ENCODE results near the gene ABCA4. TPM values are rescaled to one million over a fixed set of nuclear protein-coding genes. Genes with fewer than 3 reads are reported as not detected.
A peak's percentile ranks its signal among the peaks of the same experiment; 100 is the strongest.
"Not testable (repeated sequence)": the region's sequence is repeated elsewhere in the genome, so short reads cannot be mapped to it uniquely, and the experiment has no call there.

ABCA4 gene
- total RNA-seq = 0.53 and 1.0 TPM in 2 replicates
- 1.4 and 2.1 TPM in 2 replicates for polyA plus RNA-seq

DNA sequence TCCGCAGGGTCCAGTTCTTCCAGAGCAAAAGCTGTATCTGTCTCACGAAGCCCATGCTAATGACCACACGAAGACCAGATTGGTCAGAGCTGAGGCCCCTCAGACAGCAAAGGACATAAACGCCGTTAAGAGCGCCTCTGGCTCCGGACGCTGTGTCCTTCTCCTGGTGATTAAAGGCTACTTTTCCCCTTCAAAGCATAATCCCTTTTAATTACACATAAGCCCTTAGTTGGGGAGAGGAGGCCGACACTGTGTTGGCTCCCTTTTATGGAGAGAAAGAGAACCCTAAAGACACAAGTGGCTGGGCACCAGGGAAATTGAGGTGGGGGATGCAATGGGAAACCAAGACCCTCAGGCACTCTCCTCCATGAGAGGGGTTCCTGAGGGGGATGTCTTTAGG lies at the start of gene ABCA4:
Gene ABCA4, minus strand, starts transcription at position 158 of the 400 bp plus-strand sequence. Its CDS starts 103 bp downstream, at position 55.
- Histone ChIP-seq H2AFZ (peak within 1 kb of the TSS; percentile 32), H3K4me1 (ENCODE audit: insufficient read depth) (peaks cover 39% of the 10 kb centered on the region), H3K4me2 (no peak within 1 kb of the TSS), H3K36me3 (replicated peaks; ENCODE audit: insufficient read depth, low read depth) (no peaks in the 10 kb centered on the region), H4K20me1 (ENCODE audit: insufficient read depth, poor library complexity, severe bottlenecking) (no peaks in the 10 kb centered on the region), H3K4me3 (no peak within 1 kb of the TSS), H3K9me3 (ENCODE audit: low read depth) (no peaks in the 10 kb centered on the region), H3K79me2 (no peaks in the 10 kb centered on the region), H3K27me3 (no peaks in the 10 kb centered on the region), H3K27ac (peak within 1 kb of the TSS; percentile 43), H3K9me2 (replicated peaks; ENCODE audit: insufficient read depth) (no peaks in the 10 kb centered on the region)
- DNase-seq (ENCODE audit: low spot score) = no peak
- WGBS (ENCODE audit: low lambda C conversion rate, missing lambda C conversion rate) = 57% methylated on average over 9 of the region's 9 CpGs
- TF ChIP-seq EZH2phosphoT487 (IDR thresholded peaks at IDR 0.05; ENCODE audit: low read depth, severe bottlenecking, unreplicated experiment) = no peak
- no peak for TF ChIP-seq EZH2 (IDR thresholded peaks at IDR 0.05; ENCODE audit: borderline replicate concordance)
- TF ChIP-seq, protein P1, sequence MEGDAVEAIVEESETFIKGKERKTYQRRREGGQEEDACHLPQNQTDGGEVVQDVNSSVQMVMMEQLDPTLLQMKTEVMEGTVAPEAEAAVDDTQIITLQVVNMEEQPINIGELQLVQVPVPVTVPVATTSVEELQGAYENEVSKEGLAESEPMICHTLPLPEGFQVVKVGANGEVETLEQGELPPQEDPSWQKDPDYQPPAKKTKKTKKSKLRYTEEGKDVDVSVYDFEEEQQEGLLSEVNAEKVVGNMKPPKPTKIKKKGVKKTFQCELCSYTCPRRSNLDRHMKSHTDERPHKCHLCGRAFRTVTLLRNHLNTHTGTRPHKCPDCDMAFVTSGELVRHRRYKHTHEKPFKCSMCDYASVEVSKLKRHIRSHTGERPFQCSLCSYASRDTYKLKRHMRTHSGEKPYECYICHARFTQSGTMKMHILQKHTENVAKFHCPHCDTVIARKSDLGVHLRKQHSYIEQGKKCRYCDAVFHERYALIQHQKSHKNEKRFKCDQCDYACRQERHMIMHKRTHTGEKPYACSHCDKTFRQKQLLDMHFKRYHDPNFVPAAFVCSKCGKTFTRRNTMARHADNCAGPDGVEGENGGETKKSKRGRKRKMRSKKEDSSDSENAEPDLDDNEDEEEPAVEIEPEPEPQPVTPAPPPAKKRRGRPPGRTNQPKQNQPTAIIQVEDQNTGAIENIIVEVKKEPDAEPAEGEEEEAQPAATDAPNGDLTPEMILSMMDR (IDR thresholded peaks at IDR 0.05; ENCODE audit: poor library complexity) = no peak

DNA sequence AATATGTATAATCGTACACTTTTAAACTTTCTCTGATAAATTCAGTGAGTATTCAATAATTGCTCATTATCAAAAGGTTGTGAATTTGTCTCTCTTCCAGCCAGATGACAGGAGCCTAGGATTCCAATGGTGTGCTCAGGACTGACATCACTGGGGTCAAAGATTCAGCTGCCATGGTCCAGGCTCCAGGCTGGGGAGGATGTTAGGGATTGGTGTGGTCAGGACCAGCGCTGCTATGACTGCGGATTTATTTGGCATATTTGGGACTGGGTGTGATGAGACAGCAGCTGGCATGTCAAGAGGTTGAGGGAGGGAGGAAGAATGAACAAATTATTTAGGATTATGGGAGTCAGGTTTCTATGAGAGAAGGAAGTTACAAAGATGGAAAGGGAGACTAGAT lies 48.2 kb upstream of the ABCA4 start:
- 96% methylated on average over 3 of the region's 3 CpGs for WGBS (ENCODE audit: low lambda C conversion rate, missing lambda C conversion rate)

DNA sequence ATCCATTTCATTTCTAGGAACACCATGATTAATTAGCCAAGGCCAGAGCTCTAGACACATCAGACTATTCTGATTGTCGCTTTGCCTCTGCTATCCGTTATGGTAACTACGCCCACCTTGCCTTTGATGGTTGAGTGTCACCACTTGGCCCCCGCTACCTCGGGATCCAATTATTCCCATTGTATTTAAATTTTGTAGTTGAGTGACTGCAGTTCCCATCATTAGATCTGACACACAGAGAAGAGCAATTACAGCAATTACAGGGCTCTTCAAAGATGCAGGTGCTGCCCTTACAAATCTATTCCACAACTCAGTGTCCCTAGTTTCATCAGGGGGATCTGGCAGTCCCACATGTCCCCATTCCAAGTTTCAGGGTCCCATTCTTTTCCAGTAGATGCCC lies 44.9 kb upstream of the ABCA4 start:
- Histone ChIP-seq H3K9me3 (ENCODE audit: low read depth) (no peaks in the 10 kb centered on the region), H3K27me3 (no peaks in the 10 kb centered on the region), H3K79me2 (no peaks in the 10 kb centered on the region), H3K4me2 (no peak overlapping the region), H4K20me1 (ENCODE audit: insufficient read depth, poor library complexity, severe bottlenecking) (no peaks in the 10 kb centered on the region), H2AFZ (no peak overlapping the region), H3K4me3 (no peak overlapping the region), H3K36me3 (replicated peaks; ENCODE audit: insufficient read depth, low read depth) (no peaks in the 10 kb centered on the region), H3K9me2 (replicated peaks; ENCODE audit: insufficient read depth) (no peaks in the 10 kb centered on the region), H3K4me1 (ENCODE audit: insufficient read depth) (no peaks in the 10 kb centered on the region), H3K27ac (no peak overlapping the region)
- TF ChIP-seq EZH2 (IDR thresholded peaks at IDR 0.05; ENCODE audit: borderline replicate concordance) (no peak), EZH2phosphoT487 (IDR thresholded peaks at IDR 0.05; ENCODE audit: low read depth, severe bottlenecking, unreplicated experiment) (no peak)
- TF ChIP-seq, protein P1 (IDR thresholded peaks at IDR 0.05; ENCODE audit: poor library complexity) = no peak
- DNase-seq (ENCODE audit: low spot score) = no peak
- WGBS (ENCODE audit: low lambda C conversion rate, missing lambda C conversion rate) = 92% methylated on average over 5 of the region's 5 CpGs

More for the DNA sequence above, 48.2 kb upstream of the ABCA4 start:
- Histone ChIP-seq H3K4me1 (ENCODE audit: insufficient read depth) (no peaks in the 10 kb centered on the region), H3K4me2 (no peak overlapping the region), H3K9me3 (ENCODE audit: low read depth) (no peaks in the 10 kb centered on the region), H3K27me3 (no peaks in the 10 kb centered on the region), H2AFZ (no peak overlapping the region), H3K27ac (no peak overlapping the region), H4K20me1 (ENCODE audit: insufficient read depth, poor library complexity, severe bottlenecking) (no peaks in the 10 kb centered on the region), H3K9me2 (replicated peaks; ENCODE audit: insufficient read depth) (no peaks in the 10 kb centered on the region), H3K79me2 (no peaks in the 10 kb centered on the region), H3K4me3 (no peak overlapping the region), H3K36me3 (replicated peaks; ENCODE audit: insufficient read depth, low read depth) (no peaks in the 10 kb centered on the region)
- TF ChIP-seq EZH2 (IDR thresholded peaks at IDR 0.05; ENCODE audit: borderline replicate concordance) (no peak), EZH2phosphoT487 (IDR thresholded peaks at IDR 0.05; ENCODE audit: low read depth, severe bottlenecking, unreplicated experiment) (no peak)
- TF ChIP-seq, protein P1 (IDR thresholded peaks at IDR 0.05; ENCODE audit: poor library complexity) = no peak
- no peak for DNase-seq (ENCODE audit: low spot score)

DNA sequence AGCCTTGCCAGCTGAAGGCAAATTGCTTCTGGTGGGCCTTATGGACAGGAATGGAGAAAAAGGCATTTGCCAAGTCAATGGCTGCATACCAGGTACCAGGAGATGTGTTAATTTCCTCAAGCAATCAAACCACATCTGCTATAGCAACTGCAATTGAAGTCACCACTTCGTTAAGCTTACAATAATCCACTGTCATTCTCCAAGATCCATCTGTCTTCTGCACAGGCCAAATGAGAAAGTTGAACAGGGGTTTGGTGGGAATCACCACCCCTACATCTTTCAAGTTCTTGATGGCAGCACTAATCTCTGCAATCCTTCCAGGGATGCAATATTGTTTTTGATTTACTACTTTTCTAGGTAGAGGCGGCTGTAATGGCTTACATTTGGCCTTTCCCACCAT lies 43.9 kb upstream of the ABCA4 start:
- not testable (repeated sequence) for H3K9me3 ChIP-seq (ENCODE audit: low read depth); H3K27ac ChIP-seq; H3K4me3 ChIP-seq; H3K79me2 ChIP-seq; H3K27me3 ChIP-seq; H3K9me2 ChIP-seq (replicated peaks; ENCODE audit: insufficient read depth); H3K4me1 ChIP-seq (ENCODE audit: insufficient read depth); H2AFZ ChIP-seq; H3K36me3 ChIP-seq (replicated peaks; ENCODE audit: insufficient read depth, low read depth); H4K20me1 ChIP-seq (ENCODE audit: insufficient read depth, poor library complexity, severe bottlenecking); DNase-seq (ENCODE audit: low spot score); H3K4me2 ChIP-seq
- WGBS (ENCODE audit: low lambda C conversion rate, missing lambda C conversion rate) = 91% methylated on average over 2 of the region's 2 CpGs

DNA sequence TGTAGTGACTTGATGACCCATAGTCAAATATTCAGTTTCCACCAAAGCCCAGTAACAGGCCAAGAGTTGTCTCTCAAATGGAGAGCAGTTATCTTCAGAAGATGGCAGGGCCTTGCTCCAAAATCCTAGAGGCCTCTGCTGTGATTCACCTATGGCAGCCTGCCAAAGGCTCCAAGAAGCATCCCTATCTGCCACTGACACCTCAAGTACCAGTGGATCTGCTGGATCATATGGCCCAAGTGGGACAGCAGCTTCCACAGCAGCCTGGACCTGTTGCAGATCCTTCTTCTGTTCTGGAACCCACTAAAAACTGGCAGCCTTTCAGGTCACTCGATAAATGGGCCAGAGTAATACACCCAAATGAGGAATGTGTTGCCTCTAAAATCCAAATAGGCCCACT lies 43.2 kb upstream of the ABCA4 start:
- H3K4me2 ChIP-seq; H3K9me3 ChIP-seq (ENCODE audit: low read depth); H3K4me3 ChIP-seq; DNase-seq (ENCODE audit: low spot score); H3K27me3 ChIP-seq; H3K27ac ChIP-seq; H3K9me2 ChIP-seq (replicated peaks; ENCODE audit: insufficient read depth); H2AFZ ChIP-seq; H3K36me3 ChIP-seq (replicated peaks; ENCODE audit: insufficient read depth, low read depth); H4K20me1 ChIP-seq (ENCODE audit: insufficient read depth, poor library complexity, severe bottlenecking); H3K79me2 ChIP-seq; H3K4me1 ChIP-seq (ENCODE audit: insufficient read depth): not testable (repeated sequence)
- 100% methylated on average over 1 of the region's 1 CpG for WGBS (ENCODE audit: low lambda C conversion rate, missing lambda C conversion rate)

DNA sequence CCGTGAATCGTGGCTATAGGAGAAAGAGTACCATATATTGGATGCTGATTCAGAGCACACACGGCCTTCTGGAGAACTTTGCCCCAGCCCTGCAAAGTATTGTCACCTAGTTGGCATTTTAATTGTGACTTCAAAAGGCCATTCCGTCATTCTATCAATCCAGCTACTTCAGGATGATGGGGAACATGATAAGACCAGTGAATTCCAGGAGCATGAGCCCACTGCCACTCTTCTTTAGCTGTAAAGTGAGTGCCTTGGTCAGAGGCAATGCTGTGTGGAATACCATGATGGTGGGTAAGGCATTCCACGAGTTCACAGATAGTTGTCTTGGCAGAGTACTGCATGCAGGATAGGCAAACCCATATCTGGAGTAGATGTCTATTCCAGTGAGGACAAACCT lies 42.3 kb upstream of the ABCA4 start:
- DNase-seq (ENCODE audit: low spot score); H3K4me2 ChIP-seq; H3K79me2 ChIP-seq; H3K27ac ChIP-seq; H3K4me3 ChIP-seq; H4K20me1 ChIP-seq (ENCODE audit: insufficient read depth, poor library complexity, severe bottlenecking); H2AFZ ChIP-seq; H3K9me3 ChIP-seq (ENCODE audit: low read depth); H3K36me3 ChIP-seq (replicated peaks; ENCODE audit: insufficient read depth, low read depth); H3K4me1 ChIP-seq (ENCODE audit: insufficient read depth); H3K27me3 ChIP-seq; H3K9me2 ChIP-seq (replicated peaks; ENCODE audit: insufficient read depth): not testable (repeated sequence)
- 80% methylated on average over 5 of the region's 5 CpGs for WGBS (ENCODE audit: low lambda C conversion rate, missing lambda C conversion rate)
